A549 (cell line): ENCODE data around the gene CMTM2. TPM values are rescaled to one million over a fixed set of nuclear protein-coding genes. Genes with fewer than 3 reads are reported as not detected.
"Not testable (repeated sequence)": the region's sequence is repeated elsewhere in the genome, so short reads cannot be mapped to it uniquely, and the experiment has no call there.

Experiments used
- ATAC-seq, 2 experiments: fragments of 200-7000 bp in 1 of 2; fragments of >200 bp in 1 of 2; cut with Nextera tagmentation in 1 of 2; cut with Tn5 transposase in 1 of 2; 3 replicates each; pipeline versions ENCODE4 v1.8.0 to v1.9.1; 2018 to 2020; ENCODE audit warnings: mild to moderate bottlenecking in 1 of 2, moderate library complexity in 1 of 2
- CTCF ChIA-PET: fragments of 300-600 bp; sonication (Branson Sonifier 250); formaldehyde crosslinking; extraction: SDS; loops from one replicate; lab custom pipeline; 2021; ENCODE audit warnings: antibody characterized with exemption, inconsistent platforms; lab: Yijun Ruan, JAX
- POLR2A ChIA-PET: fragments of 350-600 bp; formaldehyde crosslinking; extraction: SDS; loops from one replicate; lab custom pipeline; 2021; ENCODE audit warnings: antibody characterized with exemption, inconsistent platforms; lab: Yijun Ruan, JAX
- DNase-seq, 2 experiments: peaks; one replicate each; pipeline versions ENCODE4 v3.0.0 to v3.0.0-alpha.2; 2011 to 2016; ENCODE audit warnings: low read depth in 1 of 2, low spot score in 1 of 2
- FAIRE-seq: peaks from 2 replicates; lab custom pipeline; 2011; peaks lifted over from hg19 to GRCh38; lab: Jason Lieb, UNC
- H3K27ac ChIP-seq, 2 experiments: fragments of >200 bp; sonication (Bioruptor Twin); formaldehyde crosslinking; 3 replicates each; pipeline ENCODE4 v1.5.1; 2016 to 2017
- H3K4me1 ChIP-seq: fragments of >200 bp; sonication (Bioruptor Twin); formaldehyde crosslinking; 3 replicates; pipeline ENCODE4 v1.6.1; 2016
- H3K4me2 ChIP-seq: fragments of >200 bp; sonication (Bioruptor Twin); formaldehyde crosslinking; 3 replicates; pipeline ENCODE4 v1.6.1; 2016
- H3K4me3 ChIP-seq: fragments of >200 bp; sonication (Bioruptor Twin); formaldehyde crosslinking; 3 replicates; pipeline ENCODE4 v1.5.1; 2016
- H3K9me3 ChIP-seq: fragments of >200 bp; sonication (Bioruptor Twin); formaldehyde crosslinking; 3 replicates; pipeline ENCODE4 v1.6.1; 2016
- BHLHE40 ChIP-seq: IDR thresholded peaks from 2 replicates; pipeline ENCODE4 v1.6.1; 2012; ENCODE audit warnings: low read depth, low read length, inconsistent platforms
- CHD2 ChIP-seq: fragments of 150-350 bp; IDR thresholded peaks from 2 replicates; pipeline ENCODE4 v1.6.1; 2014; ENCODE audit warnings: low read length; ENCODE audit not compliant: partially characterized antibody
- HOXB5 ChIP-seq: fragments of 250-450 bp; sonication (Bioruptor Pico); IDR thresholded peaks from 2 replicates; pipeline ENCODE4 v1.5.0; 2020; ENCODE audit warnings: mild to moderate bottlenecking, moderate library complexity
- KDM1A ChIP-seq: fragments of 200-600 bp; sonication (generic); IDR thresholded peaks from 2 replicates; pipeline ENCODE4 v1.6.1; 2016; ENCODE audit warnings: low read depth, mild to moderate bottlenecking
- MAFK ChIP-seq: fragments of 450-650 bp; IDR thresholded peaks from 2 replicates; pipeline ENCODE4 v1.6.1; 2014; ENCODE audit not compliant: partially characterized antibody
- MYC ChIP-seq: IDR thresholded peaks from 2 replicates; pipeline ENCODE4 v1.6.1; 2012; ENCODE audit warnings: mild to moderate bottlenecking, inconsistent platforms, low read length, improper control_type of control experiment, borderline replicate concordance
- NFE2L2 ChIP-seq: fragments of 150-350 bp; conservative IDR thresholded peaks from 2 replicates; pipeline ENCODE4 v1.6.1; 2014; ENCODE audit warnings: low read length
- POLR2A ChIP-seq: IDR thresholded peaks from 2 replicates; pipeline ENCODE4 v1.6.1; 2012; ENCODE audit warnings: mild to moderate bottlenecking, low read length
- RAD21 ChIP-seq, 2 experiments: fragments of >200 bp in 1 of 2; sonication (Bioruptor Twin) in 1 of 2; formaldehyde crosslinking in 1 of 2; IDR thresholded peaks in 1 of 2; conservative IDR thresholded peaks in 1 of 2; 2 replicates in 1 of 2; 3 replicates in 1 of 2; pipeline ENCODE4 v1.6.1; 2012 to 2018; ENCODE audit warnings: inconsistent platforms in 1 of 2
- RFX5 ChIP-seq: fragments of 450-650 bp; IDR thresholded peaks from 2 replicates; pipeline ENCODE4 v1.7.1; 2014; ENCODE audit warnings: antibody characterized with exemption, mild to moderate bottlenecking, moderate library complexity
- SMC3 ChIP-seq: fragments of >200 bp; sonication (Bioruptor Twin); formaldehyde crosslinking; IDR thresholded peaks from 3 replicates; pipeline ENCODE4 v1.6.1; 2018; ENCODE audit warnings: inconsistent platforms
- ZC3H11A ChIP-seq: fragments of 450-650 bp; IDR thresholded peaks from 2 replicates; pipeline ENCODE4 v1.6.1; 2014; ENCODE audit warnings: antibody characterized with exemption, mild to moderate bottlenecking
- ZFP36 ChIP-seq: fragments of 450-650 bp; IDR thresholded peaks from 2 replicates; pipeline ENCODE4 v1.6.1; 2014; ENCODE audit warnings: borderline replicate concordance; ENCODE audit not compliant: partially characterized antibody
- WGBS: methylation state at CpG from one replicate; pipeline ENCODE4 v1.1.6; 2017; ENCODE audit errors: missing lambda C conversion rate; 5-methylcytosine and 5-hydroxymethylcytosine counted together
- polyA plus RNA-seq, 4 experiments: library from polyadenylated mRNA; depleted of rRNA in 3 of 4; stranded (reverse); fragments of >200 nt; fragmentation: RNase III in 1 of 4; extraction: RNeasy Plus Mini Kit Qiagen cat#74134 plus additional on column Dnase treatment in 1 of 4; gene quantifications; 2 replicates in 3 of 4; 3 replicates in 1 of 4; pipeline ENCODE4 v1.2.3, GENCODE V29; 2011 to 2017
- TF ChIP-seq, protein P1 (sequence below): fragments of 250-450 bp; sonication (Bioruptor Pico); IDR thresholded peaks from 2 replicates; pipeline ENCODE4 v1.5.0; 2021; ENCODE audit warnings: mild to moderate bottlenecking, moderate library complexity, borderline replicate concordance
- TF ChIP-seq, protein P2 (sequence below): fragments of 250-450 bp; sonication (Bioruptor Pico); IDR thresholded peaks from 2 replicates; pipeline ENCODE4 v1.5.0; 2020; ENCODE audit warnings: low read depth, mild to moderate bottlenecking, moderate library complexity

The CMTM2 gene
- polyA plus RNA-seq, 2 of the 4 experiments (the other 2 are of a cell fraction), result 0.15 TPM; not detected in 1

DNA sequence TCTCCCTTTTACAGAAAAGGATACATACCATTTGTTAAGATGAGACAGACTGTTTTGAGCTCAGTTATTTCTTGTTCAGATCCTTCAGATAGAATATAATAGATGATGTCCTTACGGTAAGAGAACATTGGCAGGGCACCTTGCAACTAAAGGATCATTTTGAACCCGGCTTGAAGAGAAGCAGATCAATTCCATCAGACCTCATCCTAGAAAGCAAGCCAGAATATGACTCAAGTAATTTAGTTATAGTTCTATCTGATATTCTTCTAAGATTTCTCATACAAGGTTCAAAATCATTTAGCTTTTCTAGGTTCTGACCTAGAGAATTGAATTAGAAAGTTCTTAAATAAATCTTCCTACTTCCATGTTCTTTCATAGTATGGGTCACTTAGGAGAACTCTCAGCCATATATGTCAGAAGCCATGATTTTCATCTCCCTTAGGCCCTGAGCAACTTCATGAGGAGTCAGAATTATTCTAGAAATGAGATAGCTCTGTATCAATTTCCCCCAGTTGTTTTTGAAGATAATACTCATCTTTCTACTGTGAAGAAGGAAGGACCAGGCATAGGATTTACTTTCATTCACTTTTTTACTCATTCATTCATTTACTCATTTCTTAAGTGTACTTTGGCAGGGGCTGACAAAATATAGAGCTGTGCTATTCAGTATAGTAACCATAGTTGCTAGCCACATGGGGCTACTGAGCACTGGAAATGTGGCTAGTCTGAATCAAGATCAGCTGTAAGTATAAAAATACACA is 15.5 kb upstream of the CMTM2 start:
- ChIA-PET POLR2A (interaction anchor here (0.6 to 1.8 kb wide), 2 partner anchors 11 to 24 kb away, joined by 5 to 8 read pairs; partner anchors contain the start of gene CKLF), CTCF (interaction anchor here (0.6 to 4.8 kb wide), 19 partner anchors 9 to 1001 kb away, joined by 3 to 34 read pairs (median 4); partner anchors contain the start of genes CKLF, CMTM2, DYNC1LI2 and TK2)
- 93% methylated on average over 2 of the region's 2 CpGs for WGBS

DNA sequence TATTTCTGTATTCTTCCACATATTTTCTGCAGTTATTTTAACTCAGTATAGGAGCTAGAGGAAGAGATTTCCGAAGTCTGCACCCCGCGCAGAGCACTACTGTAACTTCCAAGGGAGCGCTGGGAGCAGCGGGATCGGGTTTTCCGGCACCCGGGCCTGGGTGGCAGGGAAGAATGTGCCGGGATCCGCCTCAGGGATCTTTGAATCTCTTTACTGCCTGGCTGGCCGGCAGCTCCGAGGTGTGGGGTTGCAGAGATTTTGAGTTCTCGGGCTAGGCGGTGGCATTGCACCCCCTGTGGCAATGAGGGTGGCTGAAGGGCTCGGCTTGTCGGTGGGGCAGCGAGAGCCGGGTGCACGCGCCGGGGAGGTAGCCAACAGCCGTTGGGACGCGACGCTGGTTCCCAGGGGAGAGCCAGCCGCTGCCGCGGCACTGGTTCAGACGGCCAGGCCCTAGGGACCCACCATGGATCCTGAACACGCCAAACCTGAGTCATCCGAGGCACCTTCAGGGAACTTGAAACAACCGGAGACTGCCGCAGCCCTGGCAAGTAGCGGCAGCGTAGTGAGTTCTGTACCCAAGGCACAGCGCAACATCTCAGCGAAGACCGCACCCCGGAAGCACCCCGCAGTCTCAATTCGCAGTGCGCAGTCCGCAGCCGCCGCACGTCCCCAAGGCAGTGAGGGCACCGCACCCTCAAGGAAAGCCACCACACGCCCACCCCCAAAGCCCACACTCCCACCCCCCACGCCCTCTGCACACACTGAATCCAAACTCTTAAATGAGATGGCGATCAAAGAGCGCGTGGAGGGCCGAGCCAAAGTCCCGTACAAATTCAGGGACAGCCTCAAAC is 13.0 kb upstream of the CMTM2 start, which contains the start of gene CMTM1:
Gene CMTM1 (plus strand): TSS at position 389 of the 851 bp plus-strand sequence. CDS start 75 bp downstream, at position 464.
- Histone ChIP-seq H3K4me1 (peaks cover 26% of the 10 kb centered on the region), H3K4me2 (no peak within 1 kb of the TSS), H3K4me3 (no peak within 1 kb of the TSS), H3K9me3 (no peaks in the 10 kb centered on the region), H3K27ac (no peak within 1 kb of the TSS)
- ATAC-seq (no peak), FAIRE-seq (no peak), DNase-seq (no peak)
- TF ChIP-seq HOXB5 (CRISPR knock-in tag), result no peak
- 95% methylated on average over 53 of the region's 54 CpGs for WGBS
- CTCF ChIA-PET, result interaction anchor here (0.9 to 4.8 kb wide), 3 partner anchors 16 to 96 kb away, joined by 3 to 34 read pairs (median 26); partner anchors contain the start of genes CKLF and TK2
- POLR2A ChIA-PET, result no interaction called here

More for the DNA sequence above, 15.5 kb upstream of the CMTM2 start:
- Histone ChIP-seq H3K4me2 (no peak overlapping the region), H3K9me3 (no peaks in the 10 kb centered on the region), H3K27ac (no peak overlapping the region), H3K4me3 (no peak overlapping the region), H3K4me1 (peaks cover 7% of the 10 kb centered on the region)
- TF ChIP-seq ZFP36 (no peak), MYC (no peak), KDM1A (no peak), SMC3 (no peak), CHD2 (no peak), RAD21 (conservative IDR thresholded peaks at IDR 0.05 in 1 of 2, IDR thresholded peaks at IDR 0.05 in 1 of 2) (no peak), BHLHE40 (no peak)
- no peak for ATAC-seq
- FAIRE-seq, result no peak
- no peak for DNase-seq

DNA sequence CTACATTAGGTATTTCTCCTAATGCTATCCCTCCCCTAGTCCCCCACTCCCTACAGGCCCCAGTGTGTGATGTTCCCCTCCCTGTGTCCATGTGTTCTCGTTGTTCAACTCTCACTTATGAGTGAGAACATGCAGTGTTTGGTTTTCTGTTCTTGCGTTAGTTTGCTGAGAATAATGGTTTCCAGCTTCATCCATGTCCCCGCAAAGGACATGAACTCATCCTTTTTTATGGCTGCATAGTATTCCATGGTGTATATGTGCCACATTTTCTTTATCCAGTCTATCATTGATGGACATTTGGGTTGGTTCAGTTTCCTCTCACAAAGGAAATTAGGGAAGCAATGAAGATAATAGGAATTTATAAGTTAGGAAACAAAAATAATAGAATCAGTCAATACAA is 12.0 kb upstream of the CMTM2 start:
- WGBS, result 98% methylated on average over 3 of the region's 3 CpGs
- DNase-seq, H3K9me3 ChIP-seq, H3K4me3 ChIP-seq, FAIRE-seq, POLR2A ChIA-PET, H3K4me2 ChIP-seq, CTCF ChIA-PET, H3K27ac ChIP-seq, ATAC-seq: not testable (repeated sequence)
- peak; percentile 48; the same call in 1 of the 2 replicates for TF ChIP-seq KDM1A
- H3K4me1 ChIP-seq, result peaks cover 26% of the 10 kb centered on the region

DNA sequence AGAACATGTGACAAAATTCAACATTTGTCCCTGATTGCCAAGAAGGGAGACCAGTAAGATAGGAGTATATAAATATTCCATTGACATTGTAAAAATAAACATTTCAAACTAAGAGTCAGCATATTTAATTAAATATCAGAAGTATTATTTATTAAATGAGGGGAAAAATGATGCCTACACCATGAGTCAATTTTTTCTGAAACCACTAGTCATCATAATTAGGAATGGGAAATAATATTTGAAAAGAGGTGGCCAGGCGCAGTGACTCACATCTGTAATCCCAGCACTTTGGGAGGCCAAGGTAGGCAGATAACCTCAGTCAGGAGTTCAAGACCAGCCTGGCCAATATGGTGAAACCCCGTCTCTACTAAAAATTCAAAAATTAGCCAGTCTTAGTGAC is 10.9 kb upstream of the CMTM2 start:
- no peak for DNase-seq
- ChIA-PET POLR2A (no interaction called here), CTCF (interaction anchor here (0.7 to 1.1 kb wide), 3 partner anchors 41 to 212 kb away, joined by 3 read pairs; no protein-coding TSS in a partner anchor)
- Histone ChIP-seq H3K4me2 (peak overlapping the region; percentile 57; the same call in 1 of the 3 replicates), H3K4me1 (peaks cover 26% of the 10 kb centered on the region), H3K9me3 (no peaks in the 10 kb centered on the region)
- TF ChIP-seq MAFK (peak; percentile 53), RFX5 (no peak), NFE2L2 (no peak)
- TF ChIP-seq, all 56 proteins: peak for 1
- 82% methylated on average over 2 of the region's 2 CpGs for WGBS
- H3K4me3 ChIP-seq, result no peak overlapping the region
- peak overlapping the region in 1 of 2 experiments; percentile 56; a peak in 3 of 6 replicates for H3K27ac ChIP-seq
- ATAC-seq (no peak), FAIRE-seq (no peak)

DNA sequence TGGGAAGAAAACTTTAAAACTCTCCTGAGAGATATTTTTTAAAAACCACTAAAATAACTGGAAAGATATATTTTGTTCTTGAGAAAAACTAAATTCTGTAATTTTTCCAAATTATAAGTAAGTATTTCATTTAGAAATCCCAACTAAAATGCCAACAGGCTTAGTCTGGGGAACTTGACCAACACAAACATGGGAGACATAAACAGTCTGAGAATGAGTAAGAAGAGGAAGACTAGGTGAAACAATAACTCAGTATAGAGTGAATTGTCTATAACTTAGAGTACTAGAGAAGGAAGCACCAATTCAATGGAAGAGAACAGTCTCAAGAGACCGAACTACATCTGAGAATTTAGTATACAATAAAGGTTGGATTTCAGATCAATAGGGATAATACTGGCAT is 10.1 kb upstream of the CMTM2 start:
- ATAC-seq, result peak in 1 of 2 experiments; percentile 56; a peak in 2 of 6 replicates
- DNase-seq, result no peak
- H3K4me3 ChIP-seq, result no peak overlapping the region
- H3K4me1 ChIP-seq, result peaks cover 26% of the 10 kb centered on the region
- peak; percentile 23 for FAIRE-seq
- TF ChIP-seq POLR2A (no peak), ZC3H11A (no peak)
- TF ChIP-seq, protein P1, sequence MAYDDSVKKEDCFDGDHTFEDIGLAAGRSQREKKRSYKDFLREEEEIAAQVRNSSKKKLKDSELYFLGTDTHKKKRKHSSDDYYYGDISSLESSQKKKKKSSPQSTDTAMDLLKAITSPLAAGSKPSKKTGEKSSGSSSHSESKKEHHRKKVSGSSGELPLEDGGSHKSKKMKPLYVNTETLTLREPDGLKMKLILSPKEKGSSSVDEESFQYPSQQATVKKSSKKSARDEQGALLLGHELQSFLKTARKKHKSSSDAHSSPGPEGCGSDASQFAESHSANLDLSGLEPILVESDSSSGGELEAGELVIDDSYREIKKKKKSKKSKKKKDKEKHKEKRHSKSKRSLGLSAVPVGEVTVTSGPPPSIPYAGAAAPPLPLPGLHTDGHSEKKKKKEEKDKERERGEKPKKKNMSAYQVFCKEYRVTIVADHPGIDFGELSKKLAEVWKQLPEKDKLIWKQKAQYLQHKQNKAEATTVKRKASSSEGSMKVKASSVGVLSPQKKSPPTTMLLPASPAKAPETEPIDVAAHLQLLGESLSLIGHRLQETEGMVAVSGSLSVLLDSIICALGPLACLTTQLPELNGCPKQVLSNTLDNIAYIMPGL (CRISPR knock-in tag), result no peak
- TF ChIP-seq, protein P2, sequence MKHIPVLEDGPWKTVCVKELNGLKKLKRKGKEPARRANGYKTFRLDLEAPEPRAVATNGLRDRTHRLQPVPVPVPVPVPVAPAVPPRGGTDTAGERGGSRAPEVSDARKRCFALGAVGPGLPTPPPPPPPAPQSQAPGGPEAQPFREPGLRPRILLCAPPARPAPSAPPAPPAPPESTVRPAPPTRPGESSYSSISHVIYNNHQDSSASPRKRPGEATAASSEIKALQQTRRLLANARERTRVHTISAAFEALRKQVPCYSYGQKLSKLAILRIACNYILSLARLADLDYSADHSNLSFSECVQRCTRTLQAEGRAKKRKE, result no peak
- peak overlapping the region; percentile 47 to 49; a peak in 4 of 6 replicates for H3K27ac ChIP-seq
- ChIA-PET POLR2A (interaction anchor here (0.6 to 1.2 kb wide), 2 partner anchors 17 to 304 kb away, joined by 3 read pairs; partner anchors contain the start of gene CKLF), CTCF (interaction anchor here (1.0 to 1.4 kb wide), 6 partner anchors 36 to 162 kb away, joined by 3 to 5 read pairs (median 3); partner anchors contain the start of gene CMTM3)
- WGBS, result 76% methylated on average over 1 of the region's 1 CpG
- H3K4me2 ChIP-seq, result peak overlapping the region; percentile 57
- no peaks in the 10 kb centered on the region for H3K9me3 ChIP-seq
